Right lobe of liver (tissue), 4 donors: Measurements from ENCODE around the gene FEZ2.

Source experiments
- CTCF ChIP-seq, 4 donors: fragments of 200-600 bp in 3 of 4; fragments of 450-650 bp in 1 of 4; IDR thresholded peaks; one replicate each; pipeline versions ENCODE4 v1.5.1 to v1.8.0; 2016 to 2022; ENCODE audit warnings: antibody characterized with exemption in 4 of 4, mild to moderate bottlenecking in 2 of 4
- POLR2A ChIP-seq: fragments of 450-650 bp; IDR thresholded peaks from one replicate; pipeline ENCODE4 v1.6.1; 2017; ENCODE audit warnings: antibody characterized with exemption, mild to moderate bottlenecking
- donor health status: DM: no; HTN: no; CAD: no.
- donor health status: DM: no; HTN: no; CAD: no.
- donor health status: DM: no; HTN: yes; CAD: no.

GRCh38 chr2:36587556-36587955 is 10.4 kb downstream of the FEZ2 start:
- TF ChIP-seq CTCF (IDR thresholded peaks at IDR 0.05) (no peak), POLR2A (no peak)
